SIG-M5 (cell line): ENCODE measurements around the gene TOP3B.

ENCODE experiments used
- DNase-seq: peaks from one replicate; lab custom pipeline; 2025; lab: John Stamatoyannopoulos, UW

TOP3B gene

DNA sequence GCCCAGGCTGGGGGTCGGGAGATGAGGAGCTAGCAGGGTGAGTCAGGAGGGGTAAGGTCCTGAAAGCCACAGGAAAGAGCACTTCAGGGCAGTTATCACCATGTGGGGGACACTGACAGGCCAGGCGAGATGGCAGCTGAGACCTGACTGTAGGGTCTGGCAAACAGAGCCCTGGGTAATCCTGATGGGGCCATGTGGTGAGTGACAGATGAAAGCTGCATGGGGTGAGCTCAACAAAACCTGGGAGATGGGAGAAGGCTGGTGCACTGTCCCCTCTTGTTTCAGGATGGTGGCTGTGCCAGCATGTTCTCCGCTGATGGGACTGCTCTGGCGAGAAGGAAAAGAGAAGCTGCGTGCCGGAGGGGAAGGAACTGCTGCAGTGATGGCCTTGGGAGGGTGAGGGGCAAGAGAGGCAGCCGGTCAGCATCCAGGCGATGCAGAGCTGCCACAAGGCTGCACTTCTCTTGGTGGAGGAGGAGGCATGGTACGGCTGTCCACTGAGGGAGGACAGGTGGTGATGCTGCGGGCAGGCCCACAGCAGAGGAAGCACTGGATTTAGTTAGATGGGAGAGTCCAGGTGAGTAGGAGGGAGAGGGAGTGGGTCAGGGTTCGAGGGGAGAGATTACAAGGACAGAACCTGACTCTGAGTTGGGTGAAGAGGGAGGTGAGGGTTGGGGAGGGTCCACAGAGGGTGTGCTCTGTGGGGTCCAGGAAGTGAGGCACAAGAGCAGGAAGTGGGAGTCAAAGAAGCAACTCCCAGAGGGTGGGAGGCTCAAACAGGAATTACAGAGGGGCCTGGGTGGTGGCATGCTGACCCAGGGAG, 3.8 kb downstream of the TOP3B start:
- no peak for DNase-seq

DNA sequence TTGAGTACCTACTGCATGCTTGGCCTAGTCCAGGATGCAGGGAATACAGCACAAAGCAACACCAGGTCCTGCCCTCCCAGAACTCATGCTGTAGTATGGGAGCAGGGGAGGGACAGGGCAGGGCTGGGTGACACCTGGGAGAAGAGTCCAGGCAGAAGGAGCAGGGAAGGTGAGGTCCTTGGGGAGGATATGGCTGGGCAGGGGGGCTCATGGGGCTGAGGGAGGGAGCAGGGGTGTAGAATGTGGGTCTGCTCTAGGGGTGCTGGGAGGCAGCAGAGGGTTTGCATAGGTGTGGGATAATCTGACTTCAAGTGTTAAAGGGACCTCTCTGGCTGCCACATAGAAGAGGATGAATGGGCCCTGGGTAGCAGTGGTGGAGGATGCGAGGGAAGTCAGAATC, 4.8 kb downstream of the TOP3B start:
- no peak for DNase-seq

DNA sequence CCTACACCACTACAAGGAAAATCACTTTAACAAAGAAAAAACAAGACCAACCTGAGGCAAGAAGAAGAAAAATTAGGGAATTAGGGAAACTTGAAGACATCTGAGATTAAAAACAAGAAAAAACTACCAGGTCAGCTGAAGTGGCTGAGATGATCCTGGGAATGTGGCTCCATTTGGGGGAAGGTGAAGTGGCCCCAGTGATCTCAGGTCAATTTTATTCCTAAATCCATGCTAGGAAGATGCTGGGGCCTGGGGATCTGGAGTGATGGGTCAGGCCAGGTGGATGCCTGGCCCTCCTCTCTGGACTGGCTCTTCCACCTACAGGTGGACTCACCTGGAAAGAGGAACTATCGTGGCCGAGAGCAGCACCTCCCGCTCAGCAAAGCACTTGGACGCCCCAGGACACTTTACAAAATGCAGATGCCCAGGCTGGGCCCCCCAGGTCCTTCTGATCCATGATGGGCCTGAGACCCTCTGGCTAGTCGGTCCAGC, 6.7 kb downstream of the TOP3B start:
- DNase-seq, result no peak

DNA sequence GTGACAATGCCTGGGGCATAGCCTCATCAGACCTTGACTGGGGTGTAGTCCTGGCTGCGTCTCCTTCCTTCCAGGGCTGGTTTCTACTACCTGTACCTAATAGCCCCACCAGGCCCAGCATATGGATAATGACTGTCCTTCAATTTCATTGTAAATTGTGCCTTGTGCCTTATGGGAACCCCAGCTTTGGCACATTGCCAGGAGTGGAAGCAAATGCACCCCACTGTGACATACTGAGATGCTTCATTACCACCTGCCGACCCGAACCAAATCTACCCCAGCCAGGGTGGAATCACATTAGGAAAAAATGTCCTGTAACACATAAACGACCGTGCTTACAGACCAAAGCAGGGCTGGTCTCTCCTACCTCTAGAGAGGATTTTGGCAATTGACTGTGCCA, 7.3 kb downstream of the TOP3B start:
- no peak for DNase-seq

DNA sequence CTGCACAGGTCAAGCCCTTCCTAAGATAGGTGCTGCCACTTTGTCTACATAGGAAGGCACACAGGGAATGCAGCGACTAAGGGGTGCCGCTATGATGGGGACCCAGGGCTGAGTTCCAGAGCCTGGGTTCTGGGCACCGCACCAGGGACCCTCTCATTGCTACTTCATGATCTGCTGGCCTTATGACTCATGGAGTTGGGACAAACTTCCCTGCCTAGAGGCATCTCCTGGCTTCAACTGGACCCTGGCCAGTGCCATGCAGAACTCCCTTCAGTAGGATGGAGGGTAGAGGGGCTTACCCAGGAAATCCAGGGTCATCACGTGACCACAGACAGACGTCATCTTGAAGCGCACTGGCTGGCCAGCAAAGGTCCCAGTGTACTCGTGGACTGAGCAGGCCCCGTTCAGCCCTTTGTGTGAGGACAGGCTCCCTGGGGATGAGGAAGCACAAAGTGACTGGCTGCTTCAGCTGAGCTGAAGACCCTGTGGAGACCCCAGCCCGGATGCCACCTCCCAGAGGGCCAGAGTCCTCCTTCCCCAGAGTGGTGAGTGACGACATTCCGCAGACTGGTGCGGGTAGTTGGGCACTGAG, 8.4 kb downstream of the TOP3B start:
- DNase-seq, result no peak

DNA sequence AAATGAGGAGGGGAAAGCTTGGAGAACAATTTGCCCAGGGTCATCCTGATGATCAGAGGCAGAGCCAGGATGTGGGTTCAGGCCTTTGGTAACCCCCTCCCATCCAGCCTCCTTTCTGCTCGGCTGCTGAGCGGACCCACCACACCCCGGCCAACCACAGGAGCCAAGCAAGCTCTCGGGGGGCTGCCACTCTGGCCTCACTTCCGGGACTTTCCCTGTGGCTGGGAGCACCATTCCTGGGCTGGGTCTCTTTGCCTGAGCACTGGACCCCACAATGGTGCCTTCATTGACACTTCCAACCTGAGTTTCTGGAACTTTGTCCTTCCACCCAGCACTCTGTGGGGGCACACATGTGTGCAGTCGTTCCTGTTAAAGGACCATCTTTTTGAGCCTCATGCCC, 9.8 kb downstream of the TOP3B start:
- DNase-seq, result no peak

DNA sequence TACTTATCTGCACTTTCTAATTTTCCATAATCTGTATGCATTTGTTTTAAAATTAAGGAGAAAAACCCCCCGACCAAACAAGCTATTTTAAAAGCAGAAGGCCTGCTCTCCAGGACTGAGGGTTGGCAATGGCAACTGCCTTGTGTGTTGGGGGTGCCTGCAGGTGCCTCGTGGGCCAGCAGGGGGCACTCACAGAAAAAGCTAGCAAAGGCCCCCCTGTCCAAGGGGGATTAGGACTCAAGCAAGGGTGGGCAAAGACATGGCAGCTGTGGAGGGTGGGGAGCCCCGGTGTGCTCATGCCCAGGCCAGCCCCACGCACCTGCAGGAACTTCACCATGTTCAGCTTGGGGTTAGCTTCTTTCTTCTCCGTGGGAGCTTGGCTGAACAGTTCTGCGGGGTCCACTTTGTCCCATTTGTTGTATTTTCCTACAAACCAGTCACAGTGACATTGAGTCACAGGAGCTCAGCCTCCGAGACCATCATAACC, 10.3 kb downstream of the TOP3B start:
- DNase-seq, result no peak

DNA sequence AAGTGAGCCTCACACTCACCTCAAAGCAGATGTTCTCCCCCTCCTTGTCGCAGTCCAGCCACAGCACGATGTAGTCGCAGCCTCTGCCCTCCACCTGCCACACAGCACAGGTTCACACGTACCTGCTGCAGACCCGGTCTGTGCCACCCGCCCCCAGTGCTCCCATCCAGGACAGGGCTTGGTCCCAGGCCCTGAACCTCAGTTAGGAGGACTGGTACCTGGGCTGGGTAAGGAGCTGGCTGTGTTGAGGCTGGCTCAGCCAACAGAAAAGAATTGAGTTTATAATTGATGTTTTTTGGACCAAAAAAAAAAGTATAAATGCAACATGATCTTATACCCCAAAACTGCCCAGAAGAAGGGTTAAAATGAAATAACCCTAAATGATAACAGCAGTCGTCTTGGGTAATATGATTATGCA, 10.7 kb downstream of the TOP3B start:
- DNase-seq, result no peak

DNA sequence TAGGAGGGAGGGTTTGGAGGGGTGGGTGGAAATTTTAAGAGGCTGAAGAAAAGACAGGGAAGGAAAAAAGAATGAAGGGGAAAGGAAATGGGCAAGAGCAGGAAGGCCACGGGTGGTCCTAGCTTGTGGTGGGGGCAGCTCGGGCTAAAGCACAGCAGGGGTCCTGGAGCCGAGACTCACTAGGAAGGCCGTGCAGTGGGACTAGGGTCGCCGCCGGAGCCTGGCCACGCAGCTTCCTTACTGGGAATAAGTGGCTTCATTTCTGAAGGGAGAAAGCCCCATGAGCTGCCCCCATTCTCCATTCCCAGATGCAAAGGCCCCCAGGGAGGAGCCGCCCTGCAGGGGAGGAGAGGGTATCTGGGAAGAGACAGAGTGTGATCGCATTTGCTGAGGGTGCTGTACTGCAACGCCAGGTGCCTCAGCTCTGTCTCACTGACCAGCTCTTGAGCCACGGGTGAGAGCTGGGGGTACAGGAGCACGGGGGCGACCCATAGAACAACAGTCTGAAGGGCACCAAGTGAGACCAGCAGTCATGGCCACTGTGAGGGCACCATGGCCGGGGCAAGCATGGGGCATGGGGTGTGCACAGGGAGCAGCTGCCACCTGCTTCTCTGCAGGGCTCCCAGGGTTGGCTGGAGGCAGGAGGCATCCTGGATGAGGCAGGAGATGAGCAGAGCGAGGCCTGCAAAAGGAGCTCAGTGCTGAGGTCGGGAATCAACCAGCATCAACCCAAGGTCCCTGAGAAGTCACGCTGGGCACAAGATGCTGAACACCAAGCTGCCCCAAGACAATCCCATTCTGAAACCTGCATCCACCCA, 11.6 kb downstream of the TOP3B start:
- DNase-seq, result no peak

DNA sequence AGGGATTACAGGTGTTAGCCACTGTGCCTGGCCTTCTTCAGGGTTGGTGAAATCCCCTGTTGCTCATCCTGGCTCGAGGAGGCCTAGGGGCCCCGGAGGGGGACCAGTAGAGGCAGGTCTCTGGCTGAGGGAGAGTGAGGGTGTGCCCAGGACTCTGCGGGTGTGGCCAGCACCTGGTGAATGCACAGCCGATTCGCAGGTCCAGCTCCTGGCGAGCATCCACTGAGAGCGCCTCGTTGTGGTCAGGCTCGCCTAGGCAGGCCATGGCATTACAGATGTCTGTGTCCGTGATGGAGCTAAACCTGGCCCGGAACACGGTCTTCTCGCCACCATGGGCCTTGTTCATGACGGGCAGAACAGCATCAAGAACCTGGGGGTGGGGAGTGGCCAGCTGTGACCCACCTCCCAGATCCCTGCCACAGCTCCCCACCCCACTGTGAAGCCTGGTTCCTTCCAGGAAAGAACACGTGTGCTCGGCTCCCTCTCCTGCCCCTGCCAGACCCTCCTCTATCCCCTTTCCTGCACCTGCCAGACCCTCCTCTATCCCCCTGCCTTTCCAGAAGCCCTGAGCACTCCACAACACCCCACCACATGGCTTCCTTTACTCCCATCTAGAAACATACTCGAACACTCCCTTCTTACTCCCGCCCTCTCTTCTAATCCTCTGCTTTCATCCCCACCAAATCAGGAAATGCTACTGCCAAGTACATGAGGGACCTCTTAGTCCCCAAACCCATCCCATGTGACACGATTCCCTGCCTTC, 12.4 kb downstream of the TOP3B start:
- no peak for DNase-seq

DNA sequence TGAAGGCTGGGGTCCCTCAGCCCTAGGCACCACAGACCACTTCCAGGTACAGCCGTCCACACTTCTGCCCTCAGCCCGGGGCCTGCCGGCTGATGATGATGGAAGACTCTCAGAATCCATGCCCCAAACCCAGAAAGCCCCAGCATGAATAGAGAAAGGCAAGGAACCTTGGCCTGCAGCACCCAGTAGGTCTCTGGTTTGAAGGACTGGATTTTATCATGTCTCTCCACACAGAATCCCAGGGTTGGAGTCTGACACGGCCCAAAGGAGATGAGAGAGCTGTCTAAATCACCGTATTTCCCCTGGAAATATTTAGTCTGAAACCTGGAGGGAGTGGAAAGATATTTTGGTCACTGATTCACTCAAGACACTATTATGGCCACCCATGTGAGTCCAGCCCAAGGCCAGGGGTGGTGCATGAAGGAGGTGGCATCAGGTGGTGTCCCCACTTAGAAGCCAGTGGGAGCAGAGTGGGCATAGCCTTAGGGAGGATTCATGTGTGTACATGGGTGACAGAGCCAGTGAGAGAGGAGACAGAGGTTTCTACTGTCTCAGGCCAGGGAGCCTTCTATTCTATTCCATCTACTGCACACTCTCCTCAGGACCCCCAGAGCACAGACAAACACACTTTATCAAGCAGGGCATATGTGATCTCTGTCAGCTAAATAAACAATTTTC, 14.0 kb downstream of the TOP3B start:
- no peak for DNase-seq

DNA sequence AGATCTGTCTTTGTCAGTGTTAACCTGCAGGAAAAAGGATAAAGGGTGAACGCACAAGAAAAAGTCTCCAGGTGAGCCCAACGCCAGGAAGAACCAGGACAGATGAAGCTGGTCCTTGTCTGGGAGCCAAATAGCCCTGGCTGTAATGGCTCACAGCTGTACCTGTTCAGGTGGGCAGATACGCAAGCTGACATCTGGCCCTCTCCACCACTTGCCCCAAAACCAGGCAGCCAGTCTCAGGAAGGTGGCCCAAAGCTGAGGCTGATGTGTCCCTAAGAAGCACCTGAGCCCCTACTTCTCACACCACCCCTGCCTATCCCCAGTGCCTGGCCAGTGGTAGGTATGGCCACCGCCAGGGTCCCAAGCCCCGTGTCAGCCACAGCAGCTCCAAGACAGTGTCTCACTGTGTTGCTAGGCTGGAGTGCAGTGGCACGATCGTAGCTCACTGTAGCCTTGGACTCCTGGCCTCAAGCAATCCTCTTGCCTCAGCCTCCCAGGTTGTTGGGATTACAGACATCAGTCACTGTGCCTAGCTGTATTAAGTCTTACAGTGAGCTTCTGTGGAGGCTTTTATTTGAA, 14.8 kb downstream of the TOP3B start:
- DNase-seq, result no peak

DNA sequence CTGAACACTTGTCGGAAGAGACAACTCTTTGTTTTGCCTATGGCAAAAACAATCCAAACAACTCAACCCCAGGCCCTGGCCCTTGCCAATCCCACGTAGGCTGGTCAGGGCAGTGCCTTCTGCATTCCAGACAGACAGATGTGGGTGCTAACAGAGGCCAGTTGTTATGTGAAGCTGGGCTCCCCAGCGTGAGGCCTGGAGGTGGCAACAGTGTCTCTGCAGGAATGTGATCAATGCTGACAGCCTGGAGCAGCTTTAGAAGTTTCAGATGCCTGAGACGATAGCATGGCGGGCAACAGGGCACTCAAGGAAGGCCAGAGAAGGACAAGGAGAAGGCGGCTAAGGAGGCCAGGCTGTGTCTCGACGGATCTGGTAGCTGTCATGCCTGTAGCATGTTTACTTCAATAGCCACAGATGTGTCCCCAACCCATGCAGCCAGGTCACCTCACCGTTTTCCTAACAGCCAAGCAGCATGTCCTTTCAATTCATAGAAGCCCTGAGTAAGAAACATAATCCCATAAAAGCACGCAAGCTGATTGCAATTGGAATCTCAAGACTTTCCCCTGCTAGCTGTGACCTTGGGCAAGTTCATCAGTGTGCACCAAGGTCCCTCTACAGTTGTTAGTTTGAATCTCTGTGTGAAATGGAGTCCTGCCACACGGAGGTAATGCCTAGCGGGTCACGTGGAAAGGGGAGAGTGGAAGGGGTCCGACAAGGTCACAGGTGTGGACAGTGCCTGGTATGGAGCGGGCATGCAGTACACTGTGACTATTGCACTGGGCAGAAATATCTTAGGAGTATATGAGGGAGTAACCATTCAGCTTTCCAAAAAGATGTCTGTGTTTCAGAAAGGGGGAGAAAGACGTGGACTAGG, 15.7 kb downstream of the TOP3B start:
- DNase-seq, result no peak

DNA sequence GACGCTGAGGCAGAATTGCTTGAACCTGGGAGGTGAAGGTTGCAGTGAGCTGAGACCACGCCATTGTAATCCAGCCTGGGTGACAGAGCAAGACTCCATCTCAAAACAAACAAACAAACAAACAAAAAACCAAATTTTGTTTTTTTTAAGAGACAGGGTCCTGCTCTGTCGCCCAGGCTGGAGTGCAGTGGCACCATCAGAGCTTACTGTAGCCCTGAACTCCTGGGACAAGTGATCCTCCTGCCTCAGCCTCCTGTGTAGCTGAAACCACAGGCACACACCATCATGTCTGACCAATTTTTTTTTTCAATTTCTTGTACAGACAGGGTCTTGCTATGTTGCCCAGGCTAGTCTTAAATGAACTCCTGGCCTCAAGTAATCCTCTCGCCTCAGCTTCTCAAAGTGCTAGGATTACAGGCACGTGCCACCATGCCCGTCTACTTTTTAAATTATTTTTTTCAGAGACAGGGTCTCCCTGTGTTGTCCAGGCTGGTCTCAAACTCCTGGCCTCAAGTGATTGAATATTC, 16.8 kb downstream of the TOP3B start:
- DNase-seq, result no peak

DNA sequence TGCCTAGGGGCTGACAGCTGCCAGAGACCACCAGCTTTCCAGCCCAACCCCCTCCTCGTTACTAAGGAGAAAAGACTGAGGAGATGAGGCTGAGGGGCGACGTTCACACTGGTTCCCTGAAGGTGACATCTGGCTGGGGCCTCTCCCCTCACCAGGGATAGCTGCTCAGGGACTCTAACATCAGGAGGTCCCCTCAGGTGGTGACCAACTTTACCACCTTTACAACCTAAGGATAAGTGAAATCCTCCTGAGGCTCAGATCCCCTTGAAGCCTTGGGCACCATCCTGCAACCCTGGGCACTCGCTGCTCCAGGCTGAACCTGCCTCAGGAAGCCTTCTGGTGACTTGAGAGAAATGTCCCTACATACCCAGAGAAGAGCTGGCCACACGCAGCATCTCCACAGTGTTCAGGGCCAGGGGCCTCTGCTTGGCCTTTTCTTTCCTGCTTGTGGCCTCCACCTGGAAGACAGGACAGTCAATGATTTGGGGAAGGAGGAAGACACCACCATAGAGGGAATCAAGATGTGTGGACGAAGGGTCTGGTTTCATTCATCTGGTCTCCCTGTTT, 17.6 kb downstream of the TOP3B start:
- DNase-seq, result no peak

DNA sequence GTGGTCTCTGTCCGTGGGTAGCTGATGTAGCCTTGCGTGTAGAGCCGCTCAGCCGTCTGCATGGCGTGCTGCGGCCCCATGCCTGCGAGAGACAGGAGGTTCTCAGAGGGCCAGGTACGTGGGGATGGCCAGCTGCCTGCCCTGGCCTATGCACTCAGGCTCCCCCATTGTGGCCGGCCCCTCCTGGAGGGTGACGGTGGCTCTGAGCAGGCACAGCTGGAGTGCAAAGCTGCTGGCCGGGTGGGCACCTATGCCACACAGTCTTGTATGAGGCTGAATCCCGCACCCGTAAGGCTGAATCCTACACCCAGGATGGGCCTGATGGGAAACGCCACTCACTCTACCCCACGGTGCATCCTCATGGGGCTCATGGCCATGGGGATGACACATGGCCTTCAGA, 18.4 kb downstream of the TOP3B start:
- DNase-seq, result no peak

DNA sequence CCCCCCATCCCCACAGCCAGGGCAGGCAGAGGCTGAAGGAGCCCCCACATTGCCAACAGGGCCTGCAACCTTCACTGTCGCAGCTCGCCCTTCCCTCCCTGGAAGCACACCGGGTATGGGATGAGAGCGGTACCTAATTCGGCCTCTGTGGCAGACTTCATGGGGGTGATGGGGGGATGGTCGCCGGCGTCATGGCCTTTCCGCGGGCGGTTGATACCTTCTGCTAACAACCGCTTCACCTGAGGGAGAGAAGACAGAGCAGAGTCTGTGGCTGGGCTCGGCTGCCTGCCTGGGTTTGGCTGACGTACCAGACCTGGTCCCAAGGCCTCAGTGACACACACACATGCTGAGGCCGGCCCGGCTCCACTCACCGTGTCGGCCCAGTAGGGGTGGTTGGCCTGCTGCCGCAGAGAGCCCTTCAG, 18.8 kb downstream of the TOP3B start:
- no peak for DNase-seq

DNA sequence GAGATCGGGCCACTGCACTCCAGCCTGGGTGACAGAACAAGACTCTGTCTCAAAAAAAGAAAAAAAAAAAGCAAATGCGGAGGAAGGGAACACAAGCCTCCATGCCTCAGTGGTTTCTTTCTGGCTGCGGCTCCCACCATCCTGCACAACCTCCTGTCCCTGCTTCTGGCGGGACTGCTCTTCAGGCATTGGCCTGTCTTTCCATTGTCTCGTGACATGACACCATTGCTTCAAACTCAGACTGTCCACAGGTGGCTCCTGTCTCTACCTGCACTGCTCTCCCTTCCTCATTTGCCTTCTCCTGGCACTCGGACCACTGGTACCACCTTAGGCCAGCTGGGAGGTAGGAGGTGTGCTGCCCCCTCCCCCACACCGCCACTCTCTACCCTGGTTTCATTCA, 19.3 kb downstream of the TOP3B start:
- DNase-seq, result no peak

DNA sequence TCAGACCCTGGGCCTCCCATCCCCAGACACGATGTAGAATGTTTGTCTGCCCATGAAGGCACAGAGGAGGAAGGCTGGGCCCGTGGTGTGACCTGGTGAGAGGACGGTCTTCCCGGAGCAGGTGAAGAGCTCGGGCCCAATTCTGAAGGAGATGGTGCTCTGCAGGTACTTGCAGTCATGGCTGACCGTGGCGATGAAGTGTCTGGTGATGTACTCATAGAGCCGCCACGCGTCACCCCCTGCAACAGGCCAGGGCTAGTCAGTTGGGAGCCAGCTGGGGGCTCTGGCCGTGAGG, 20.0 kb downstream of the TOP3B start:
- DNase-seq, result no peak
